A673 (cell line): ENCODE data around the gene DFFB. TPM values are rescaled to one million over a fixed set of nuclear protein-coding genes. Genes with fewer than 3 reads are reported as not detected.

Source experiments
- BruUV-seq: library from RNA; stranded (reverse); fragments of 400-500 nt; replicated peaks from 2 replicates; lab custom pipeline; 2021; lab: Mats Ljungman, UMichigan
- CTCF ChIA-PET: fragments of 300-600 bp; sonication (Branson Sonifier 250); formaldehyde crosslinking; loops from one replicate; lab custom pipeline; 2022; ENCODE audit warnings: antibody characterized with exemption; lab: Charles Lee
- POLR2A ChIA-PET: fragments of 300-600 bp; sonication (Branson Sonifier 250); formaldehyde crosslinking; loops from one replicate; lab custom pipeline; 2022; ENCODE audit warnings: antibody characterized with exemption; ENCODE audit not compliant: low non-redundant PET; lab: Charles Lee
- DNase-seq: peaks from one replicate; pipeline ENCODE4 v3.0.0-alpha.2; 2015; ENCODE audit warnings: low spot score
- H3K27ac ChIP-seq: fragments of 200-600 bp; sonication (generic); 2 replicates; pipeline ENCODE4 v1.5.1; 2016; ENCODE audit warnings: mixed run types, low read depth, mild to moderate bottlenecking, mixed read lengths, antibody characterized with exemption, low read length; ENCODE audit not compliant: poor library complexity, severe bottlenecking
- H3K27me3 ChIP-seq: fragments of 200-600 bp; sonication (generic); replicated peaks from 2 replicates; pipeline ENCODE4 v1.6.1; 2017; ENCODE audit warnings: mixed run types, low read depth, mild to moderate bottlenecking, mixed read lengths, antibody characterized with exemption, low read length; ENCODE audit not compliant: insufficient read depth, poor library complexity
- H3K36me3 ChIP-seq: fragments of 200-600 bp; sonication (generic); 2 replicates; pipeline ENCODE4 v1.6.1; 2016; ENCODE audit warnings: mixed run types, mild to moderate bottlenecking, mixed read lengths, antibody characterized with exemption, low read length; ENCODE audit not compliant: insufficient read depth, poor library complexity, severe bottlenecking
- H3K4me1 ChIP-seq: fragments of 200-600 bp; sonication (generic); 2 replicates; pipeline ENCODE4 v1.6.1; 2017; ENCODE audit warnings: mixed run types, mild to moderate bottlenecking, mixed read lengths, antibody characterized with exemption, low read length; ENCODE audit not compliant: insufficient read depth, poor library complexity, severe bottlenecking
- H3K4me3 ChIP-seq: fragments of 200-600 bp; sonication (generic); 2 replicates; pipeline ENCODE4 v1.5.1; 2016; ENCODE audit warnings: low read depth, mixed run types, mild to moderate bottlenecking, mixed read lengths, low read length; ENCODE audit not compliant: poor library complexity, severe bottlenecking
- H3K9me3 ChIP-seq: fragments of 200-600 bp; sonication (generic); 2 replicates; pipeline ENCODE4 v1.6.1; 2016; ENCODE audit warnings: mixed run types, low read depth, mild to moderate bottlenecking, mixed read lengths, antibody characterized with exemption, low read length; ENCODE audit not compliant: poor library complexity, severe bottlenecking
- CTCF ChIP-seq: fragments of 300-800, 200-600 bp; sonication (generic); conservative IDR thresholded peaks from 2 replicates; pipeline ENCODE4 v1.5.1; 2017; ENCODE audit warnings: low read depth, mild to moderate bottlenecking, antibody characterized with exemption, low read length, moderate library complexity, mixed read lengths
- EZH2 ChIP-seq: fragments of 200-600 bp; sonication (generic); IDR thresholded peaks from 2 replicates; pipeline ENCODE4 v1.6.1; 2017; ENCODE audit warnings: borderline replicate concordance, low read depth, mild to moderate bottlenecking, mixed read lengths, antibody characterized with exemption, low read length; ENCODE audit not compliant: poor library complexity, severe bottlenecking
- intact Hi-C: fragments of 100-400 bp; cut with micrococcal nuclease; formaldehyde crosslinking; loops from one replicate; pipeline ENCODE4 v1.10.0; 2022; ENCODE audit not compliant: unreplicated experiment
- total RNA-seq: library from RNA; stranded (reverse); gene quantifications from 2 replicates; pipeline ENCODE4 v1.2.3, GENCODE V29; 2021

DFFB gene
- total RNA-seq, 1 experiment from 2014 or later: 8.9 TPM

GRCh38 chr1:3889936-3890335, 32.7 kb downstream of the DFFB start:
- H3K9me3 ChIP-seq: no peaks in the 10 kb centered on the region
- TF ChIP-seq EZH2: no peak
- no peak for TF ChIP-seq CTCF
- H3K4me3 ChIP-seq: no peak overlapping the region
- no peaks in the 10 kb centered on the region for H3K4me1 ChIP-seq
- no TSS peak for BruUV-seq
- H3K27ac ChIP-seq: no peak overlapping the region
- POLR2A ChIA-PET: no interaction called here
- H3K27me3 ChIP-seq: no peaks in the 10 kb centered on the region
- H3K36me3 ChIP-seq: peaks cover 36% of the 10 kb centered on the region
- intact Hi-C loops: no loop called here
- DNase-seq: no peak
- CTCF ChIA-PET: no interaction called here

DNA sequence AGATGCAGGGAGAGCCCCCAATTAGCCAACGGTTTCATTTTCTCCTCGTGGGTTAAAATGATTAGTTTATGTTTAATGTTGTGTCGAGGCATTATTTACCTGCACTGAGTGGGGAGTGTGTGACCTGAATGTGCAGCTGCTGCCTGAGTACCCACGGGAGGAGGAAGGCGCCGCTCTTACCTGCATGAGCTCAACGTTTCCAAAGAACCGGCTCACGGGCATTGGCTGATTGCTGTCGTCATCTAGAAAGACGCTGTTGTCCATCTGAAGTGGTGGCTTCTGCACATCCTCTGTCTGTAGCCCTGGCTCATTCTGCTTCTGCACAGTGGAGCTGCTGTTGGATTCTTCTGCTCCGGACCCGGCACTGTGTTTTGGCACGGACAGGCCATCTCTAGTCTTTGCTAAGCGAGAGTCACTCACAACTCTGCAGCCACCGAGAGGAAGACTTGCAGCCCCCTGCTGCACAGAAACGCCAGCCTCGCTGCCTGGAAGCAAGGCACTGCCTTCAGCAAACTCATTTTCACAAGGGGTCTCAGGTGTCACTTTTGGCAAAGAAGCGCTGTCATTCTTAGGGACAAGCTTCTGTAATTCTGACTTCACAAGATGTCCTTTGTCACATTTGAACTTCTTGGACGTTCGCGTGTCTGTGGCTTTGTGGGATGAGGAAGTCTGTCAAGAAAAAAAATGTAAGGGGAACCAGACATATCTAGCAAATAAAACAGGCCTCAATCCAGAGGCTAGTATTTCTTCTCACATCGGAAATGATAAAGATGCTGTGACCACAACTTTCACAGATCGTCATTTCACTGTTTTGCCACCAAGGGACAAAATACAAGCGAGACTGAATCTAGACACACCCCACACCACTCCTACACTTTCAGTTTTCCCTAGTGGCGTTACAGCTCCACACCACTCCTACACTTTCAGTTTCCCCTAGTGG, 33.4 kb downstream of the DFFB start:
- Histone ChIP-seq H3K36me3 (peaks cover 43% of the 10 kb centered on the region), H3K9me3 (no peaks in the 10 kb centered on the region), H3K4me1 (no peaks in the 10 kb centered on the region), H3K4me3 (no peak overlapping the region), H3K27me3 (no peaks in the 10 kb centered on the region), H3K27ac (no peak overlapping the region)
- DNase-seq: no peak
- ChIA-PET POLR2A (no interaction called here), CTCF (no interaction called here)
- BruUV-seq: no TSS peak
- intact Hi-C loops: no loop called here
- TF ChIP-seq EZH2: no peak
- no peak for TF ChIP-seq CTCF

DNA sequence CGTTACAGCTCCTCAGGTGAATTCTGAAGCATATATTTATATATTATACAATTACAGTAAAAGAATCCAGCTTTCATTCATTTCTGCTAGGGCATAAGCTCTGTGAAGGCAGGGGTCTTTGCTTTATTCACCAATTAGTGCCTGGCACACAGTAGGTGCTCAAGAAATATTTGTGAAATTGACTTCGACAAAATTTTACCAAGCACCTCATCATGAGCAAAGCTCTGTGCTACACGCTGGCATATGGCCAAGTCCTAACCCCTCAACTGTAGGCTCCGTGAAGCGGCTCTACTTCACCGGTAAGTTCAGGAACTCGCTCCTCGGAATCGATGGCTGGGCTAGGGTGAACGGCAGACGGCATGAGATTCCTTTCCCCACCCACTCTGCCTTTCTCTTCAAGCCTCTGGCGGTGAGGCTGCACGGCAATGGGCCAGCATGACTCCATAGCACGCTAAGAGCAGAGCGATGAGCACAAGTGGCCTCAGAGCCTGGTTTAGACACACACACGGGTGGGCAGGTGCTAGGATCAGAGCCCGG, 34.1 kb downstream of the DFFB start:
- peaks cover 40% of the 10 kb centered on the region for H3K36me3 ChIP-seq
- no peaks in the 10 kb centered on the region for H3K4me1 ChIP-seq
- intact Hi-C loops: no loop called here
- DNase-seq: no peak
- ChIA-PET POLR2A (no interaction called here), CTCF (no interaction called here)
- no peaks in the 10 kb centered on the region for H3K27me3 ChIP-seq
- no TSS peak for BruUV-seq
- TF ChIP-seq EZH2: no peak
- H3K4me3 ChIP-seq: no peak overlapping the region
- no peaks in the 10 kb centered on the region for H3K9me3 ChIP-seq
- H3K27ac ChIP-seq: no peak overlapping the region

DNA sequence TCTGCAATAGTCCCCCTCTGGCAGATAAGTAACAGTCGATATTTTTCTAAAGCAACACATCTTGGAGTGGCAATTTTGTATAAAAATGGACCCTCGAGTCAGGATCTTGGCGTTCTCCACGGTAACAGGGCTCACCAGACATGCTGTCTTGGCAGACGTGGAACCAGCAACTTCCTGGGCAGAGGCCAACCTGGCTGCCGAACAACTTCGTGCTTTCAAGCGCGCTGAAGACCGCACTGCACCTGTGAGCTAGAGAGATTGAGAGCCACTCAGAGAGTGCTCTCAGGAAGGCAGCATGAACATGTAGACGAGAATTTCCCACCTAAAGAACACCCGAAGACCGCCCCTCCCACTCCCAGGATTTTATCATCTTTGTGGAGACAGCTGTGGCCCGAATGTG, 35.5 kb downstream of the DFFB start:
- Histone ChIP-seq H3K36me3 (peaks cover 40% of the 10 kb centered on the region), H3K4me1 (no peaks in the 10 kb centered on the region), H3K9me3 (no peaks in the 10 kb centered on the region), H3K27ac (no peak overlapping the region), H3K27me3 (no peaks in the 10 kb centered on the region), H3K4me3 (no peak overlapping the region)
- no peak for TF ChIP-seq CTCF
- no peak for TF ChIP-seq EZH2
- no peak for DNase-seq
- ChIA-PET CTCF (no interaction called here), POLR2A (no interaction called here)
- BruUV-seq: no TSS peak
- intact Hi-C loops: no loop called here
